Gastroesophageal sphincter (tissue), 3 donors: Measurements from ENCODE around the gene GUCA1C.

ENCODE experiments used
- EP300 ChIP-seq: sonication (generic); formaldehyde crosslinking; IDR thresholded peaks from one replicate; pipeline ENCODE4 v1.6.1; 2017; ENCODE audit warnings: antibody characterized with exemption, mild to moderate bottlenecking
- POLR2A ChIP-seq, 2 donors: fragments of 450-650 bp; IDR thresholded peaks; one replicate each; pipeline ENCODE4 v1.6.1; 2017; ENCODE audit warnings: antibody characterized with exemption in 2 of 2, mild to moderate bottlenecking in 2 of 2, moderate library complexity in 1 of 2
- POLR2AphosphoS5 ChIP-seq: sonication (generic); formaldehyde crosslinking; IDR thresholded peaks from one replicate; pipeline ENCODE4 v1.6.1; 2017; ENCODE audit warnings: antibody characterized with exemption
- TF ChIP-seq, protein P1 (sequence below), 4 experiments: fragments of 200-600 bp in 2 of 4; fragments of 450-650 bp in 2 of 4; sonication (generic) in 1 of 4; IDR thresholded peaks; one replicate each; pipeline ENCODE4 v1.5.1; 2017 to 2019; ENCODE audit warnings: antibody characterized with exemption in 4 of 4, mild to moderate bottlenecking in 2 of 4, moderate library complexity in 2 of 4

DNA sequence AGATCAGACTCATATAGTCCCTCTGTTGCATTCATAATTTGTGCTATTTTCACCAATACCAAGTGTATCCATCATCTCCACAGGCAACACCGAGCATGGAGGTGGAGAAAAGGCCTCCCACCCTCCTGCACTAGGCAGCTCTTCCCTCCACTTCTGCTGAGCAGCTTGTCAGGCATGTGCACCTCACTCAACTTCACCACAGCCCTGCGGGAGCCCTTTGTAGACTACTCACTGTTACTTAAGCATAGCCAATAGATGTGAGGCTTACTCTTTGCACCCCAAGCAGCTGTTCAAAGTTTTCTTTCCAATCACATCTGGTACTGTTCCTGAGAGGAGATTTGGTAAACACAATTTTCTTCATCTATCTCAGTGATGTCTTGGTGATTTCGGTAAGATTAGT is 16.9 kb upstream of the GUCA1C start:
- TF ChIP-seq POLR2A (IDR thresholded peaks at IDR 0.05) (no peak), POLR2AphosphoS5 (no peak), EP300 (no peak)
- TF ChIP-seq, protein P1, sequence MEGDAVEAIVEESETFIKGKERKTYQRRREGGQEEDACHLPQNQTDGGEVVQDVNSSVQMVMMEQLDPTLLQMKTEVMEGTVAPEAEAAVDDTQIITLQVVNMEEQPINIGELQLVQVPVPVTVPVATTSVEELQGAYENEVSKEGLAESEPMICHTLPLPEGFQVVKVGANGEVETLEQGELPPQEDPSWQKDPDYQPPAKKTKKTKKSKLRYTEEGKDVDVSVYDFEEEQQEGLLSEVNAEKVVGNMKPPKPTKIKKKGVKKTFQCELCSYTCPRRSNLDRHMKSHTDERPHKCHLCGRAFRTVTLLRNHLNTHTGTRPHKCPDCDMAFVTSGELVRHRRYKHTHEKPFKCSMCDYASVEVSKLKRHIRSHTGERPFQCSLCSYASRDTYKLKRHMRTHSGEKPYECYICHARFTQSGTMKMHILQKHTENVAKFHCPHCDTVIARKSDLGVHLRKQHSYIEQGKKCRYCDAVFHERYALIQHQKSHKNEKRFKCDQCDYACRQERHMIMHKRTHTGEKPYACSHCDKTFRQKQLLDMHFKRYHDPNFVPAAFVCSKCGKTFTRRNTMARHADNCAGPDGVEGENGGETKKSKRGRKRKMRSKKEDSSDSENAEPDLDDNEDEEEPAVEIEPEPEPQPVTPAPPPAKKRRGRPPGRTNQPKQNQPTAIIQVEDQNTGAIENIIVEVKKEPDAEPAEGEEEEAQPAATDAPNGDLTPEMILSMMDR (IDR thresholded peaks at IDR 0.05): no peak
